Glomerular endothelial cell (primary cell): ENCODE results near the gene ZNF136. TPM values are rescaled to one million over a fixed set of nuclear protein-coding genes. Genes with fewer than 3 reads are reported as not detected.
A peak's percentile ranks its signal among the peaks of the same experiment; 100 is the strongest.

Experiments used
- DNase-seq: peaks from one replicate; pipeline ENCODE4 v3.0.0-alpha.2; 2011; ENCODE audit warnings: low read depth, low spot score; ENCODE audit errors: extremely low read depth
- total RNA-seq: library from RNA; depleted of rRNA; stranded (reverse); fragments of >200 nt; gene quantifications from 2 replicates; pipeline ENCODE4 v1.2.3, GENCODE V29; 2015

ZNF136 gene
- total RNA-seq, 1 donor from 2014 or later = 3.9 TPM

GRCh38 chr19:12187625-12188024, 24.7 kb downstream of the ZNF136 start:
- no peak for DNase-seq

- DNase-seq = peak; percentile 22
These were observed 32.2 kb downstream of the ZNF136 start for GRCh38 chr19:12194827-12195731.

- no peak for DNase-seq
These were observed 35.2 kb downstream of the ZNF136 start for GRCh38 chr19:12198136-12198535.

DNA sequence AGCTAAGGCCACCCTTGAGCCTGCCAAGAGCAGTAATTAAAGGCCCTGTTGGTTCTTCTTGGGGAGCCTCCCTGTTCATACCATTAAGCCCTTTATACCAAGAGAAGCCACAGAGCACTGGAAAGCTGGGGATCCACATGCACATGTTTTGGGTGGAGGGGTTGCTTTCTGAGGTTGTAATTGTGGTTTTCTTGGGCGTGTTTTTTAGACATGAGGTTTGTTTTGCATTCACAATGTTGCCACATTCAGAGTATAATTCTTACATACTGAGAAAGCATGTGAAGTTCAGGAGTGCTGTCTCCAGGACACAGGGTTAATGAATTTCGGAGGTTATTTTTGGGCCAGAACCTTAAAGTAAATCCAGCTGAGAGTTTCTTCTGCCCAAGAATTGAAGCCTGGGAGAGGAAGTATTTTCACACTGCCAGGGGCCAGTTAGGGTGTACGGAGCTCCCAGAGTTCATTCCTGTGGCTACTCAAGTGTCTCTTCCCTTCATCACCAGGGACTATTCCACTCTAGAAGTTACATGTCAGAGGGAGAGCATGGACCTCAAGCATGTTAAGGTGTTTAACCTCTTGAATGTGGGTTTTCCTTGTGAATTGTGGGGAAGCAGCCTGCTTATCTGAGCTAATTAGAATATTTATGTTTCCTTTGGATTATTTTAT, 37.0 kb downstream of the ZNF136 start:
- DNase-seq = no peak

DNA sequence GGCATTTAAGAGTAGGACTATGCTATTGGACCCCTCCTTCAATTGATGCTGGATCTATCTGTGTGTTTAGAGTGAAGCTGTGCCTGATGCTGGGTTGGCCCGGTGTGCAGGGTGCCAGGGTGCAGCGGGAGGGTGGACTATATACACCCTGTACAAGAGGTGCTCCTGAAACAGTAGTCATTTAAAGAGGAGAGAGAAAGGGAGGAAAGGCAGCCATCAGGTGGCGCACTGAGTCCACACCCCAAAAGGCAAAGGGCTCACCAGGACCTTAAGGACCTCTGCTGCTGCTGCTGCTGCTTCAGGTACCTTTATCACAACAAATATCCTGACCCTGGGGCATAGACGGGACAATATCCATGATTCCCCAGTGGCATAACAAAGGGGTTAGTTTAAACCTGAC, 39.4 kb downstream of the ZNF136 start:
- no peak for DNase-seq

DNA sequence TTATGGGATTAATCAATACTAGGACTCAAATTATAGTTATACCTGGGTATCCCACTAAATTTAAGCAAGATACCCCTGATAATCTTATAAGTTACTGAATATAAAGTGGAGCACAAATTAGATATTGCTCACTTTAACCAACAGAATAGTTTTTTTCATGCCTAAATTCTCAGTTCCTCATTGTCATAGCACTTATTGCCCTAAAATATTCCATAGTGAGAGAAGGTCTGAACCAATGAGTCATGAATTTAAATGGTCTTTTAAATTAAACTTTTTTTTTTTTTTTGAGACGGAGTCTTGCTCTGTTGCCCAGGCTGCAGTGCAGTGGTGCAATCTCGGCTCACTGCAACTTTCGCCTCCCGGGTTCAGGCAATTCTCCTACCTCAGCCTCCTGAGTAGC, 42.4 kb downstream of the ZNF136 start:
- no peak for DNase-seq

GRCh38 chr19:12208221-12208620, 45.3 kb downstream of the ZNF136 start:
- no peak for DNase-seq

DNA sequence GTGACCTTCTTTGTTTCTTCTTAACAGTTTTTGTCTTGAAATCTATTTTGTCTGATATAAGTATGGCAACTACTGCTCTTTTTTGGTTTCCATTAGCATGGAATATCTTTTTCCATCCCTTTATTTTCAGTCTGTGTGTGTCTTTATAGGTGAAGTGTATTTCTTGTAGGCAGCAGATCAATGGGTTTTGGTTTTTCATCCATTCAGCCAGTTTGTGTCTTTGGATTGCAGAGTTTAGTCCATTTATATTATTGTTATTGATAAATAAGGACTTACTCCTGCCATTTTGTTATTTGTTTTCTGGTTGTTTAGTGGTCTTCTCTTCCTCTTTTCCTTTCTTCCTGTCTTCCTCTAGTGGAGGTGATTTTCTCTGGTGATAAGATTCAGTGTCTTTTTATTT, 54.4 kb downstream of the ZNF136 start:
- DNase-seq = no peak

DNA sequence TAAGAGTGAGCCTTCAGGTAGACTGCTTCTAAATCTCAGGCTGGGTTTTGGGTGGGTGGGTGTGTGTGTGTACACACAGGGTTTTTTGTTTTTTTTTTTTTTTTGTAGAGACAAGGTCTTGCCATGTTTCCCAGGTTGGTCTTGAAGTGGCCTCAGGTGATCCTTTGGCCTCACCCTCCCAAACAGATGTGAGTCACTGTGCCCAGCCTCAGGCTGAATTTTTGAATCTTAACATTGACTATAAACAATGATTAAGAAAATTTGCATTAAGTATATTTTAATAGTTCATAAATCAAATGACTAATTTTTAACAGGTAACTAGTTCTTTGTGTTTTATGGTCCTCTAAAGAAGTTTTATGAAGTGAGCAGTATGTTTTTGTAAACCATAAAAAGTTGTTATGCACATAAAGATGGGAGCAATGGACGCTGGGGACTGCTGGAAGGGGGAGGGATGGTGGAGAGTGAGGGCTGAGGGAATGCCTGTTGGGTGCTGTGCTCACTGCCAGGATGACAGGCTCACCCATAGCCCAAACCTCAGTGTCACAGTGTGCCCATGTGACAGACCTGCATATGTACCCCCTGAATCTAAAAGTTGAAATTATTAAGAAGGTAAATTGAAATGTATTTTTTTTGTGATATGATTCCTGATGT, 60.2 kb downstream of the ZNF136 start:
- no peak for DNase-seq

DNA sequence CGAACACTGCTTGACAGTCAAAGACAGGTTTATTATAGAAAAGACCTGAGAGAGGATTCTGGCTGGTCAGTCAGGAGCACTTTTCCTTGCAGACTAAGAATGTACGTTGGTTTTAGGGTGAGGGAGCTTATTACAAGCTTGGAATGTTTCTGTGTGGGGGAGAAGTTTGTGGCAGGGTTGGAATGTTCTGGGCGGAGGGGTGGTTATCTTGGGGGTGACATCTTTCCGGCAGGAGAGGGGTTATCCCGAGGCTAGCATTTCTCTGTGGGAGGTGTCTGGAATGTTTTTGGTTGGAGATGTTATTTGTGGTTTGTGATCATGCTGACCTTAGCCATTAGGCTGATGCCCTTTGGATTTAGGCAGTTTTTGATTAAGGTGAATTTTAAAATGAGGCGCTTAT, 61.8 kb downstream of the ZNF136 start:
- DNase-seq = no peak

DNA sequence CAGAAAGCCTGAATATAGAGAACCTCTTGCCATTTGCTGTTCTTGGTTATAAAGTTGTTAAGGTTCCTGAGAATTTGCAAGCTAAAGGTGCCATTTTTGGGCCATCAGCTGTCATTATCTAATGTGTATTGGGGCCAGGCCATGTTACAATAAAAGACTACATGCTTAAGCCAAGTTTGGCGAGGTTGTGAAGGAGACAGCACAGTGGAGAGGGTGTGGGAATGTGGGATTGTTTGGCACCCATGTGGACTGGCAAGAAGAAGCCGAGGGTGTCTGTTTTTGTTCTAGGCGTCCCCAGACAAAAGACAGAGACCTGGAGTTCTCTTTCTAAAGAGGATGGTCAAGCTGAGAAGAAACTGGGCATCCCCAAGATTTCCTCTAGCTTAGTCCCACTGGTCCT, 67.1 kb downstream of the ZNF136 start:
- no peak for DNase-seq

GRCh38 chr19:12230751-12231733, 68.1 kb downstream of the ZNF136 start:
- DNase-seq = no peak

- no peak for DNase-seq
These were observed 70.1 kb downstream of the ZNF136 start for GRCh38 chr19:12232961-12233360.

- no peak for DNase-seq
These were observed 74.4 kb downstream of the ZNF136 start for GRCh38 chr19:12237143-12237839.

Other genes starting within 250 kb of the ZNF136 start
- 4.6 and 7.9 TPM in 2 replicates for gene ZNF700, start 238.0 kb upstream of the ZNF136 start, total RNA-seq
- gene ZNF763, start 198.1 kb upstream of the ZNF136 start, total RNA-seq = 2.3 and 6.7 TPM in 2 replicates
- gene ZNF433, start 127.4 kb upstream of the ZNF136 start, total RNA-seq = 2.4 and 5.5 TPM in 2 replicates
- 0.64 TPM in 1 of 2 replicates, not detected in the other for gene ZNF878, start 110.1 kb upstream of the ZNF136 start, total RNA-seq
- gene ZNF844, start 98.4 kb upstream of the ZNF136 start, total RNA-seq = 2.2 and 2.3 TPM in 2 replicates
- gene ZNF20, start 22.7 kb upstream of the ZNF136 start, total RNA-seq = 2.4 and 2.6 TPM in 2 replicates
- 8.5 and 12.3 TPM in 2 replicates for gene ZNF625, start 6.4 kb upstream of the ZNF136 start, total RNA-seq
- 5.3 and 5.5 TPM in 2 replicates for gene ZNF44, start 131.8 kb downstream of the ZNF136 start, total RNA-seq
- gene ZNF563, start 170.5 kb downstream of the ZNF136 start, total RNA-seq = 0.93 and 1.3 TPM in 2 replicates
- 0.48 and 1.1 TPM in 2 replicates for gene ZNF442, start 202.6 kb downstream of the ZNF136 start, total RNA-seq
- 3.8 and 3.9 TPM in 2 replicates for gene ZNF799, start 238.2 kb downstream of the ZNF136 start, total RNA-seq